Neutrophil (primary cell): Measurements from ENCODE around the gene RABGGTA.

Experiments
- H3K27ac ChIP-seq: fragments of 200-600 bp; sonication (generic); 2 replicates; pipeline ENCODE4 v1.5.1; 2016; ENCODE audit warnings: mild to moderate bottlenecking, moderate library complexity
- H3K27me3 ChIP-seq: fragments of 200-600 bp; sonication (generic); 2 replicates; pipeline ENCODE4 v1.6.0; 2016; ENCODE audit warnings: mild to moderate bottlenecking
- H3K36me3 ChIP-seq: fragments of 200-600 bp; sonication (generic); 2 replicates; pipeline ENCODE4 v1.5.1; 2017
- H3K4me1 ChIP-seq, 2 experiments: fragments of 200-600 bp in 1 of 2; sonication (generic) in 1 of 2; 1 replicate in 1 of 2; 2 replicates in 1 of 2; pipeline versions ENCODE4 v1.5.1 to v1.6.1; 2013 to 2016; ENCODE audit warnings: low read depth in 1 of 2, low read length in 1 of 2, mild to moderate bottlenecking in 1 of 2, moderate library complexity in 1 of 2; ENCODE audit not compliant: control insufficient read depth in 1 of 2, insufficient read depth in 1 of 2
- H3K4me3 ChIP-seq, 2 experiments: fragments of 200-600 bp in 1 of 2; sonication (generic) in 1 of 2; 1 replicate in 1 of 2; 2 replicates in 1 of 2; pipeline ENCODE4 v1.5.1; 2013 to 2016; ENCODE audit warnings: low read depth in 1 of 2, low read length in 1 of 2, mild to moderate bottlenecking in 1 of 2, moderate library complexity in 1 of 2
- H3K9me3 ChIP-seq: fragments of 200-600 bp; sonication (generic); 2 replicates; pipeline ENCODE4 v1.5.1; 2016
- CTCF ChIP-seq: fragments of 200-600 bp; sonication (generic); IDR thresholded peaks from 2 replicates; pipeline ENCODE4 v1.5.1; 2016; ENCODE audit warnings: antibody characterized with exemption

The RABGGTA gene

DNA sequence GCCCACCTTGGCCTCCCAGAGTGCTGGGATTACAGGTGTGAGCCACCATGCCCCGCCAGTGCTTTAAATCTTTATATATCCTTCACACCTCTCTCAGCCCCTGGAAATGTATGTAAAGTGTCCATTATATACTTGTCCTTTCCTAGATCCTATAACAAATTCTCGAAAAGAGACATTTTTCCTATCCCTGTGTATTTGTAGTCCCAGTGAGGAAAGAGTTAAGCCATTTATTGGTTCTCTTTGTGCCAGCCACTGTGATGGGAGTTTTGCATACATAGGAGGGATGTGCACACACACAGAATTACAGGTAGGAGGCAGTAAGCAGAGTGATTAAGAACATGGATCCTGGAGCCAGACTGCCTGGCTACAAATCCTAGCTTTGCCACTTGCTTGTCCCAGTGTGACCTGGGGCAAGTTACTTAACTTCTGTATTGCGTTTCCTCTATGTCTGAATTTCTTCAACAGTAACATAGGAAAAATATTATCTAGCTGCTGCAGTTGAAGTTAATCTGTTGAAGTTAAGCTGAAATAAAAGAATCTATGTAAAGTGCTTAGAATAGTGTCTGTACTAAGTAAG, 2.1 kb upstream of the RABGGTA start:
- Histone ChIP-seq H3K36me3 (peaks cover 11% of the 10 kb centered on the region), H3K9me3 (no peaks in the 10 kb centered on the region), H3K4me3 (peak overlapping the region in 1 of 2 experiments; percentile 26), H3K27me3 (no peaks in the 10 kb centered on the region), H3K27ac (peak overlapping the region; percentile 95), H3K4me1 (peaks cover 71 to 72% of the 10 kb centered on the region in 2 experiments)
- no peak for TF ChIP-seq CTCF

DNA sequence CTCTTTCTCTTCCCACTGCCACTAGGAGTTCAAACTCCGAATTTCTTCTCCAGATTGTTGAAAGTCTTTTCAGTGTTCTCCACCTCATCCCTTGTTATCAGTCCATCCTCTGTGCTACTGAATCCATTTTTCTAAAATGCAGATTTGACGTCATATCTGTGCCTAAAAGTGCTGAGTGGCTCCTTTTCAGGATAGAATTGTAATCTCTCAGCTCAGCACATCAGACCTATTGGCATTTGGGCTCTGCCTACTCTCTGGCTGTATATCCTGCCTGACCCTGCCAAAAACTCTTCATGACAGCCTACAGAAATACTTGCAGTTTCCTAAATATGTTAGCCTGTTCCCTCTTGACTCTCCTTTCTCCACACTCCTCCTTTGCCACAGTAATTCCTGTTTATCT, 1.1 kb upstream of the RABGGTA start:
- peaks cover 61 to 62% of the 10 kb centered on the region in 2 experiments for H3K4me1 ChIP-seq
- TF ChIP-seq CTCF, result no peak
- H3K27ac ChIP-seq, result peak overlapping the region; percentile 95
- H3K27me3 ChIP-seq, result no peaks in the 10 kb centered on the region
- H3K36me3 ChIP-seq, result peaks cover 20% of the 10 kb centered on the region
- H3K9me3 ChIP-seq, result no peaks in the 10 kb centered on the region
- no peak overlapping the region for H3K4me3 ChIP-seq

DNA sequence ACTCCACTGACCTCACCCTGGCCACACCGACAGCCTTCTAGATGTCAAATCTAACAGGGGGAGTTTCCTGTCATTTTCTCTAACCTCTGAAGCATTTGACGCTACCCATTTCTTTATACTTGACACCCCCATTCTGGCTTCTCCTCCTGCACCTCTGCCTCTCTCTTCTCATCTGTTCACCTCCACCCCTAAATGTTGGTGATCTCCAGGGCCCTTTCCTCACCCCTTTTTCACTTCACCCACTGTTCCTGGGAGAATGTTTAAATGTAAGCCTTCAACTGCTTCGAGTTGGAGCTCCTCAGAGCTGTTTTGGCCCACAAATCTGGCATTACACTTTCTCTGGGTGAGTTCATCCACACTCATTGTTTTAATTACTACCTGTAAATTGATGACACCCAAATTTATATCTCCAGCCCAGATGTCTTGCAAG, 452 bp upstream of the RABGGTA start:
- TF ChIP-seq CTCF, result no peak
- H3K36me3 ChIP-seq, result peaks cover 26% of the 10 kb centered on the region
- peak overlapping the region; percentile 95 for H3K27ac ChIP-seq
- peaks cover 55 to 56% of the 10 kb centered on the region in 2 experiments for H3K4me1 ChIP-seq
- peak overlapping the region; percentile 83 to 90 for H3K4me3 ChIP-seq
- no peaks in the 10 kb centered on the region for H3K27me3 ChIP-seq
- no peaks in the 10 kb centered on the region for H3K9me3 ChIP-seq

- H3K27ac ChIP-seq, result peak overlapping the region; percentile 95
- H3K4me1 ChIP-seq, result peaks cover 46 to 48% of the 10 kb centered on the region in 2 experiments
- H3K27me3 ChIP-seq, result no peaks in the 10 kb centered on the region
- peak overlapping the region; percentile 83 to 90 for H3K4me3 ChIP-seq
- peaks cover 39% of the 10 kb centered on the region for H3K36me3 ChIP-seq
- H3K9me3 ChIP-seq, result no peaks in the 10 kb centered on the region
- TF ChIP-seq CTCF, result no peak
These were observed 762 bp downstream of the RABGGTA start for GRCh38 chr14:24270537-24271133.

GRCh38 chr14:24269910-24270536, 1.4 kb downstream of the RABGGTA start:
- no peak overlapping the region for H3K4me3 ChIP-seq
- no peak for TF ChIP-seq CTCF
- H3K27me3 ChIP-seq, result no peaks in the 10 kb centered on the region
- H3K4me1 ChIP-seq, result peaks cover 40 to 41% of the 10 kb centered on the region in 2 experiments
- peaks cover 45% of the 10 kb centered on the region for H3K36me3 ChIP-seq
- H3K9me3 ChIP-seq, result no peaks in the 10 kb centered on the region
- H3K27ac ChIP-seq, result peak overlapping the region; percentile 95
